WTC11 (cell line): ENCODE measurements around the gene FAU. TPM values are rescaled to one million over a fixed set of nuclear protein-coding genes. Genes with fewer than 3 reads are reported as not detected.

ENCODE experiments used
- ATAC-seq: fragments of 200-7000 bp; cut with Tn5 transposase; 2 replicates; pipeline ENCODE4 v1.10.0; 2021; ENCODE audit warnings: mild to moderate bottlenecking, moderate library complexity
- CTCF ChIA-PET: fragments of 300-600 bp; sonication (Branson Sonifier 250); formaldehyde crosslinking; loops from one replicate; lab custom pipeline; 2021; ENCODE audit warnings: antibody characterized with exemption; lab: Charles Lee
- POLR2A ChIA-PET: fragments of 350-600 bp; sonication (Branson Sonifier 250); formaldehyde crosslinking; loops from one replicate; lab custom pipeline; 2021; ENCODE audit warnings: antibody characterized with exemption; lab: Charles Lee
- DNase-seq: peaks from one replicate; pipeline ENCODE4 v3.0.0; 2021; ENCODE audit warnings: low spot score
- H3K27ac Mint-ChIP-seq: 2 replicates; pipeline ENCODE4 v1.8.0; 2021; ENCODE audit warnings: mixed read lengths
- H3K27me3 Mint-ChIP-seq: 2 replicates; pipeline ENCODE4 v1.8.0; 2021; ENCODE audit warnings: low read depth, mild to moderate bottlenecking, moderate library complexity, mixed read lengths
- H3K36me3 Mint-ChIP-seq: 2 replicates; pipeline ENCODE4 v1.8.0; 2021; ENCODE audit warnings: mixed read lengths
- H3K4me1 Mint-ChIP-seq: 2 replicates; pipeline ENCODE4 v1.8.0; 2022; ENCODE audit warnings: mixed read lengths
- H3K4me3 Mint-ChIP-seq: 2 replicates; pipeline ENCODE4 v1.8.0; 2021; ENCODE audit warnings: mild to moderate bottlenecking, moderate library complexity, mixed read lengths
- H3K9me3 Mint-ChIP-seq: 2 replicates; pipeline ENCODE4 v1.8.0; 2021; ENCODE audit warnings: mixed read lengths
- CREM ChIP-seq: sonication (generic); formaldehyde crosslinking; IDR thresholded peaks from 2 replicates; pipeline ENCODE4 v1.8.1; 2022; ENCODE audit warnings: mild to moderate bottlenecking, missing genetic modification reagents, moderate library complexity
- ELF4 ChIP-seq: sonication (generic); formaldehyde crosslinking; IDR thresholded peaks from 2 replicates; pipeline ENCODE4 v1.8.1; 2022; ENCODE audit warnings: low read depth, mild to moderate bottlenecking, moderate library complexity, missing genetic modification reagents
- ESRRA ChIP-seq: sonication (generic); formaldehyde crosslinking; IDR thresholded peaks from 2 replicates; pipeline ENCODE4 v1.8.1; 2022; ENCODE audit warnings: mild to moderate bottlenecking, missing genetic modification reagents, borderline replicate concordance
- GRHL2 ChIP-seq: fragments of 250-450 bp; sonication (Bioruptor Pico); IDR thresholded peaks from 2 replicates; pipeline ENCODE4 v1.8.0; 2022; ENCODE audit warnings: mild to moderate bottlenecking, moderate library complexity; ENCODE audit not compliant: insufficient replicate concordance, severe bottlenecking
- GTF2I ChIP-seq: fragments of 250-450 bp; sonication (Bioruptor Pico); conservative IDR thresholded peaks from 2 replicates; pipeline ENCODE4 v1.4.0; 2021; ENCODE audit warnings: mild to moderate bottlenecking
- IRF1 ChIP-seq: sonication (generic); formaldehyde crosslinking; IDR thresholded peaks from 2 replicates; pipeline ENCODE4 v1.8.0; 2023; ENCODE audit warnings: missing genetic modification reagents
- MAX ChIP-seq: sonication (generic); formaldehyde crosslinking; IDR thresholded peaks from 2 replicates; pipeline ENCODE4 v1.8.0; 2022; ENCODE audit warnings: mild to moderate bottlenecking, missing genetic modification reagents
- NFATC4 ChIP-seq: fragments of 250-450 bp; sonication (Bioruptor Pico); IDR thresholded peaks from 2 replicates; pipeline ENCODE4 v1.9.0; 2021; ENCODE audit warnings: mild to moderate bottlenecking
- NR2C2 ChIP-seq: sonication (generic); formaldehyde crosslinking; IDR thresholded peaks from 2 replicates; pipeline ENCODE4 v1.8.0; 2022; ENCODE audit warnings: mild to moderate bottlenecking, missing genetic modification reagents
- NR3C1 ChIP-seq: sonication (generic); formaldehyde crosslinking; conservative IDR thresholded peaks from 2 replicates; pipeline ENCODE4 v1.8.1; 2023; ENCODE audit warnings: low read depth, mild to moderate bottlenecking, missing genetic modification reagents
- PRDM15 ChIP-seq: sonication (generic); formaldehyde crosslinking; IDR thresholded peaks from 2 replicates; pipeline ENCODE4 v1.8.0; 2022; ENCODE audit warnings: missing genetic modification reagents
- RELA ChIP-seq: sonication (generic); formaldehyde crosslinking; IDR thresholded peaks from 2 replicates; pipeline ENCODE4 v1.8.1; 2022; ENCODE audit warnings: missing genetic modification reagents, mild to moderate bottlenecking, borderline replicate concordance
- RORB ChIP-seq: fragments of 250-450 bp; sonication (Bioruptor Pico); IDR thresholded peaks from 2 replicates; pipeline ENCODE4 v1.9.0; 2021; ENCODE audit warnings: mild to moderate bottlenecking
- SOX15 ChIP-seq: fragments of 250-450 bp; sonication (Bioruptor Pico); IDR thresholded peaks from 2 replicates; pipeline ENCODE4 v1.9.0; 2021; ENCODE audit warnings: mild to moderate bottlenecking
- TEAD1 ChIP-seq: sonication (generic); formaldehyde crosslinking; IDR thresholded peaks from 2 replicates; pipeline ENCODE4 v1.8.0; 2022; ENCODE audit warnings: mild to moderate bottlenecking, missing genetic modification reagents
- ZBTB21 ChIP-seq: sonication (generic); formaldehyde crosslinking; IDR thresholded peaks from 2 replicates; pipeline ENCODE4 v1.8.1; 2023; ENCODE audit warnings: mild to moderate bottlenecking, missing genetic modification reagents, borderline replicate concordance
- ZNF317 ChIP-seq: sonication (generic); formaldehyde crosslinking; IDR thresholded peaks from 2 replicates; pipeline ENCODE4 v1.8.1; 2023; ENCODE audit warnings: low read depth, mild to moderate bottlenecking, moderate library complexity, missing genetic modification reagents, borderline replicate concordance
- ZNF416 ChIP-seq: fragments of 250-450 bp; sonication (Bioruptor Pico); IDR thresholded peaks from 2 replicates; pipeline ENCODE4 v1.9.0; 2021; ENCODE audit warnings: mild to moderate bottlenecking, inconsistent platforms
- total RNA-seq: library from RNA; stranded (reverse); gene quantifications from 3 replicates; pipeline ENCODE4 v1.2.3, GENCODE V29; 2021
- TF ChIP-seq, protein P1 (sequence below): fragments of 250-450 bp; sonication (Bioruptor Pico); IDR thresholded peaks from 2 replicates; pipeline ENCODE4 v1.8.0; 2021; ENCODE audit warnings: mild to moderate bottlenecking
- TF ChIP-seq, protein P2 (sequence below): fragments of 200-600 bp; IDR thresholded peaks from 2 replicates; pipeline ENCODE4 v1.8.0; 2022; ENCODE audit warnings: antibody characterized with exemption
- TF ChIP-seq, protein P3 (sequence below): sonication (generic); formaldehyde crosslinking; conservative IDR thresholded peaks from 2 replicates; pipeline ENCODE4 v1.8.1; 2022; ENCODE audit warnings: mild to moderate bottlenecking, missing genetic modification reagents

The FAU gene
- total RNA-seq, 1 experiment from 2014 or later: 991 TPM

GRCh38 chr11:65124480-65125196, 2.7 kb upstream of the FAU start:
- Mint-ChIP-seq H3K4me1 (peaks cover 14% of the 10 kb centered on the region), H3K9me3 (no peaks in the 10 kb centered on the region), H3K36me3 (peaks cover 45% of the 10 kb centered on the region), H3K4me3 (peak overlapping the region; percentile 7; the same call in 1 of the 2 replicates), H3K27me3 (no peaks in the 10 kb centered on the region), H3K27ac (0 out of 2 replicates have a peak overlapping the region, but pooled peaks have one; percentile 3)
- DNase-seq (no peak), ATAC-seq (no peak)
- ChIA-PET CTCF (interaction anchor here (0.6 to 2.2 kb wide), 3 partner anchors 11 to 207 kb away, joined by 3 to 7 read pairs (median 3); no protein-coding TSS in a partner anchor), POLR2A (no interaction called here)
- TF ChIP-seq SOX15 (CRISPR knock-in tag) (no peak), GTF2I (no peak), ZNF317 (CRISPR knock-in tag) (no peak), ELF4 (CRISPR knock-in tag) (no peak), ZBTB21 (CRISPR knock-in tag) (no peak), RELA (CRISPR knock-in tag) (no peak), ESRRA (CRISPR knock-in tag) (no peak), RORB (no peak), TEAD1 (no peak), GRHL2 (CRISPR knock-in tag) (no peak), CREM (CRISPR knock-in tag) (no peak), ZNF416 (CRISPR knock-in tag) (no peak), IRF1 (CRISPR knock-in tag) (no peak), NFATC4 (CRISPR knock-in tag) (no peak), NR3C1 (CRISPR knock-in tag) (no peak)
- TF ChIP-seq, protein P1, sequence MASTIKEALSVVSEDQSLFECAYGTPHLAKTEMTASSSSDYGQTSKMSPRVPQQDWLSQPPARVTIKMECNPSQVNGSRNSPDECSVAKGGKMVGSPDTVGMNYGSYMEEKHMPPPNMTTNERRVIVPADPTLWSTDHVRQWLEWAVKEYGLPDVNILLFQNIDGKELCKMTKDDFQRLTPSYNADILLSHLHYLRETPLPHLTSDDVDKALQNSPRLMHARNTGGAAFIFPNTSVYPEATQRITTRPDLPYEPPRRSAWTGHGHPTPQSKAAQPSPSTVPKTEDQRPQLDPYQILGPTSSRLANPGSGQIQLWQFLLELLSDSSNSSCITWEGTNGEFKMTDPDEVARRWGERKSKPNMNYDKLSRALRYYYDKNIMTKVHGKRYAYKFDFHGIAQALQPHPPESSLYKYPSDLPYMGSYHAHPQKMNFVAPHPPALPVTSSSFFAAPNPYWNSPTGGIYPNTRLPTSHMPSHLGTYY (CRISPR knock-in tag): no peak
- TF ChIP-seq, protein P2, sequence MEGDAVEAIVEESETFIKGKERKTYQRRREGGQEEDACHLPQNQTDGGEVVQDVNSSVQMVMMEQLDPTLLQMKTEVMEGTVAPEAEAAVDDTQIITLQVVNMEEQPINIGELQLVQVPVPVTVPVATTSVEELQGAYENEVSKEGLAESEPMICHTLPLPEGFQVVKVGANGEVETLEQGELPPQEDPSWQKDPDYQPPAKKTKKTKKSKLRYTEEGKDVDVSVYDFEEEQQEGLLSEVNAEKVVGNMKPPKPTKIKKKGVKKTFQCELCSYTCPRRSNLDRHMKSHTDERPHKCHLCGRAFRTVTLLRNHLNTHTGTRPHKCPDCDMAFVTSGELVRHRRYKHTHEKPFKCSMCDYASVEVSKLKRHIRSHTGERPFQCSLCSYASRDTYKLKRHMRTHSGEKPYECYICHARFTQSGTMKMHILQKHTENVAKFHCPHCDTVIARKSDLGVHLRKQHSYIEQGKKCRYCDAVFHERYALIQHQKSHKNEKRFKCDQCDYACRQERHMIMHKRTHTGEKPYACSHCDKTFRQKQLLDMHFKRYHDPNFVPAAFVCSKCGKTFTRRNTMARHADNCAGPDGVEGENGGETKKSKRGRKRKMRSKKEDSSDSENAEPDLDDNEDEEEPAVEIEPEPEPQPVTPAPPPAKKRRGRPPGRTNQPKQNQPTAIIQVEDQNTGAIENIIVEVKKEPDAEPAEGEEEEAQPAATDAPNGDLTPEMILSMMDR: no peak

- ChIA-PET CTCF (interaction anchor here (0.9 to 5.7 kb wide), 12 partner anchors 9 to 334 kb away, joined by 3 to 56 read pairs (median 6); partner anchors contain the start of genes ARL2, BATF2, CAPN1 and CDC42EP2), POLR2A (interaction anchor here (0.5 to 2.4 kb wide), 9 partner anchors 9 to 381 kb away, joined by 3 to 19 read pairs (median 4); partner anchors contain the start of genes ARL2, CAPN1, SYVN1 and TM7SF2)
- TF ChIP-seq MAX: no peak
- TF ChIP-seq, protein P2: no peak
- TF ChIP-seq GRHL2 (CRISPR knock-in tag): no peak
- TF ChIP-seq NR2C2 (CRISPR knock-in tag): 0 out of 2 replicates have a peak, but pooled peaks have one; percentile 10
- TF ChIP-seq, protein P3, sequence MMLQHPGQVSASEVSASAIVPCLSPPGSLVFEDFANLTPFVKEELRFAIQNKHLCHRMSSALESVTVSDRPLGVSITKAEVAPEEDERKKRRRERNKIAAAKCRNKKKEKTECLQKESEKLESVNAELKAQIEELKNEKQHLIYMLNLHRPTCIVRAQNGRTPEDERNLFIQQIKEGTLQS: 0 out of 2 replicates have a peak, but pooled peaks have one; percentile 31
- 0 out of 2 replicates have a peak, but pooled peaks have one; percentile 16 for TF ChIP-seq PRDM15 (CRISPR knock-in tag)
- no peak for TF ChIP-seq ESRRA (CRISPR knock-in tag)
- Mint-ChIP-seq H3K4me1 (peaks cover 17% of the 10 kb centered on the region), H3K27me3 (no peaks in the 10 kb centered on the region), H3K4me3 (peak overlapping the region; percentile 99), H3K9me3 (no peaks in the 10 kb centered on the region), H3K36me3 (peaks cover 50% of the 10 kb centered on the region), H3K27ac (peak overlapping the region; percentile 100)
- ATAC-seq (no peak), DNase-seq (no peak)
Observed at GRCh38 chr11:65121447-65121864, 478 bp downstream of the FAU start.
